Choroid plexus epithelial cell (primary cell): ENCODE data around the gene ZNF605.

Source experiments
- DNase-seq: peaks from one replicate; pipeline ENCODE4 v3.0.0-alpha.2; 2010; ENCODE audit warnings: low read depth
- H3K4me3 ChIP-seq: 2 replicates; pipeline ENCODE4 v1.5.1; 2011; ENCODE audit warnings: low read depth, mild to moderate bottlenecking, control low read depth, low read length, moderate library complexity
- TF ChIP-seq, protein P1 (sequence below): conservative IDR thresholded peaks from 2 replicates; pipeline ENCODE4 v1.5.1; 2011; ENCODE audit warnings: low read depth, mild to moderate bottlenecking, control low read depth, inconsistent platforms, low read length, moderate library complexity

The ZNF605 gene

DNA sequence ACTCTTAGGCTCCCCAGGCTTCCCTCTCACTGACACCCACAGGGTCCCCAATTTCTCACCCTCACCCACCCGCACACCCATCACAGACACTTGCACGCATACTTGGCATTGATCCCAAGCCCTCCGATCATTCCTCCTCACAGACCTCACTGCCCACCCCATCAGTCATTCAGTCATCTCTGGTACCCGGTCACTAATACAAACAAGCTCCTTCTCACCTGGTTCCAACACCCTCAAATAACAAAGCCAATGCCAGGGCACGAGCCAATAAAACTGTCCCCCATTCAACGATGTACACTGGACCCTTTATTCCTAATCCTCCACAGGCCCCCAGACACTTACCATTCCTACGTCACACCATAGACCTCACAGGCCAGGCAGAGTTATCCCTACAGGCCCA is 2.3 kb downstream of the ZNF605 start:
- no peak overlapping the region for H3K4me3 ChIP-seq
- no peak for DNase-seq
- TF ChIP-seq, protein P1, sequence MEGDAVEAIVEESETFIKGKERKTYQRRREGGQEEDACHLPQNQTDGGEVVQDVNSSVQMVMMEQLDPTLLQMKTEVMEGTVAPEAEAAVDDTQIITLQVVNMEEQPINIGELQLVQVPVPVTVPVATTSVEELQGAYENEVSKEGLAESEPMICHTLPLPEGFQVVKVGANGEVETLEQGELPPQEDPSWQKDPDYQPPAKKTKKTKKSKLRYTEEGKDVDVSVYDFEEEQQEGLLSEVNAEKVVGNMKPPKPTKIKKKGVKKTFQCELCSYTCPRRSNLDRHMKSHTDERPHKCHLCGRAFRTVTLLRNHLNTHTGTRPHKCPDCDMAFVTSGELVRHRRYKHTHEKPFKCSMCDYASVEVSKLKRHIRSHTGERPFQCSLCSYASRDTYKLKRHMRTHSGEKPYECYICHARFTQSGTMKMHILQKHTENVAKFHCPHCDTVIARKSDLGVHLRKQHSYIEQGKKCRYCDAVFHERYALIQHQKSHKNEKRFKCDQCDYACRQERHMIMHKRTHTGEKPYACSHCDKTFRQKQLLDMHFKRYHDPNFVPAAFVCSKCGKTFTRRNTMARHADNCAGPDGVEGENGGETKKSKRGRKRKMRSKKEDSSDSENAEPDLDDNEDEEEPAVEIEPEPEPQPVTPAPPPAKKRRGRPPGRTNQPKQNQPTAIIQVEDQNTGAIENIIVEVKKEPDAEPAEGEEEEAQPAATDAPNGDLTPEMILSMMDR: no peak

- H3K4me3 ChIP-seq: no peak overlapping the region
- TF ChIP-seq, protein P1: no peak
- no peak for DNase-seq
Observed at GRCh38 chr12:132953163-132953425, 3.0 kb downstream of the ZNF605 start.

GRCh38 chr12:132952371-132953162 is 3.5 kb downstream of the ZNF605 start:
- TF ChIP-seq, protein P1: no peak
- H3K4me3 ChIP-seq: no peak overlapping the region
- DNase-seq: no peak

- TF ChIP-seq, protein P1: no peak
- no peak overlapping the region for H3K4me3 ChIP-seq
- no peak for DNase-seq
Observed at GRCh38 chr12:132951649-132952048, 4.5 kb downstream of the ZNF605 start.

GRCh38 chr12:132950844-132951535 is 5.1 kb downstream of the ZNF605 start:
- H3K4me3 ChIP-seq: no peak overlapping the region
- TF ChIP-seq, protein P1: no peak

GRCh38 chr12:132949936-132950837 is 5.9 kb downstream of the ZNF605 start:
- TF ChIP-seq, protein P1: no peak
- no peak overlapping the region for H3K4me3 ChIP-seq
- DNase-seq: no peak

More at GRCh38 chr12:132950844-132951535, 5.1 kb downstream of the ZNF605 start:
- no peak for DNase-seq
